Testis (tissue), 3 donors: Measurements from ENCODE around the gene ST3GAL6. TPM values are rescaled to one million over a fixed set of nuclear protein-coding genes. Genes with fewer than 3 reads are reported as not detected.

Experiments used
- DNase-seq: peaks from one replicate; pipeline ENCODE4 v3.0.0-alpha.2; 2019
- H3K27ac ChIP-seq, 2 donors: fragments of 200-600 bp; sonication (generic); one replicate each; pipeline ENCODE4 v1.5.1; 2019
- H3K27me3 ChIP-seq: fragments of 200-600 bp; sonication (generic); one replicate; pipeline ENCODE4 v1.5.1; 2019
- H3K36me3 ChIP-seq: fragments of 200-600 bp; sonication (generic); one replicate; pipeline ENCODE4 v1.5.1; 2017; ENCODE audit warnings: low read depth; ENCODE audit errors: missing control alignments
- H3K4me1 ChIP-seq: fragments of 200-600 bp; sonication (generic); one replicate; pipeline ENCODE4 v1.5.1; 2019
- H3K4me3 ChIP-seq, 2 donors: fragments of 200-600 bp; sonication (generic); one replicate each; pipeline ENCODE4 v1.5.1; 2017 to 2019
- H3K9me3 ChIP-seq: fragments of 200-600 bp; sonication (generic); one replicate; pipeline ENCODE4 v1.5.1; 2017
- CTCF ChIP-seq, 3 experiments: fragments of 450-650 bp in 2 of 3; fragments of 200-600 bp in 1 of 3; sonication (generic) in 1 of 3; IDR thresholded peaks; one replicate each; pipeline ENCODE4 v1.5.1; 2016 to 2019; ENCODE audit warnings: antibody characterized with exemption in 3 of 3, mild to moderate bottlenecking in 2 of 3, moderate library complexity in 1 of 3
- POLR2A ChIP-seq: fragments of 450-650 bp; IDR thresholded peaks from one replicate; pipeline ENCODE4 v1.6.1; 2017; ENCODE audit warnings: antibody characterized with exemption, mild to moderate bottlenecking, moderate library complexity
- WGBS, 2 donors: methylation state at CpG; one replicate each; pipeline ENCODE4 v1.1.5; 2018; 5-methylcytosine and 5-hydroxymethylcytosine counted together
- intact Hi-C: fragments of 100-400 bp; cut with DNase I; formaldehyde crosslinking; loops from one replicate; pipeline ENCODE4 v1.15.1; 2023; ENCODE audit warnings: low total_unique reads
- polyA plus RNA-seq: library from polyadenylated mRNA; stranded (reverse); fragments of 350-450 nt; fragmentation: Illumina TruSeq; extraction: RNeasy Lipid Tissue Mini Kit (QIAGEN cat#74804); gene quantifications from one replicate; pipeline ENCODE4 v1.2.3, GENCODE V29; 2014; ENCODE audit warnings: low read depth, low replicate concordance; ENCODE audit not compliant: insufficient read depth
- total RNA-seq, 2 donors: library from RNA; depleted of rRNA; stranded (reverse); fragments of >200 nt; gene quantifications; one replicate each; pipeline ENCODE4 v1.2.3, GENCODE V29; 2016

ST3GAL6 gene
- total and polyA plus RNA-seq, 3 donors from 2014 or later = 2.1 to 23.4 (median 3.7) TPM

- intact Hi-C loops = loop anchor here (5.0 to 10.0 kb wide), 3 partner anchors 182 to 880 kb away; partner anchors contain the start of gene CPOX
Observed at GRCh38 chr3:98814817-98815420, 51.8 kb downstream of the ST3GAL6 start.

GRCh38 chr3:98817547-98818041 lies 54.5 kb downstream of the ST3GAL6 start:
- DNase-seq = no peak
- Histone ChIP-seq H3K9me3 (no peaks in the 10 kb centered on the region), H3K4me3 (no peak overlapping the region), H3K4me1 (no peaks in the 10 kb centered on the region), H3K36me3 (no peaks in the 10 kb centered on the region), H3K27ac (no peak overlapping the region), H3K27me3 (no peaks in the 10 kb centered on the region)
- intact Hi-C loops = loop anchor here (5.0 to 10.0 kb wide), 3 partner anchors 180 to 877 kb away; partner anchors contain the start of gene CPOX
- no peak for TF ChIP-seq POLR2A
- peak; percentile 56 to 87 (median 83) for TF ChIP-seq CTCF (IDR thresholded peaks at IDR 0.05)
- 37 to 43% methylated on average over 3 of the region's 3 CpGs for WGBS, 2 donors

More at GRCh38 chr3:98814817-98815420, 51.8 kb downstream of the ST3GAL6 start:
- no peak overlapping the region for H3K4me3 ChIP-seq
- no peaks in the 10 kb centered on the region for H3K36me3 ChIP-seq
- no peak for DNase-seq
- TF ChIP-seq POLR2A (no peak), CTCF (IDR thresholded peaks at IDR 0.05) (no peak)
- H3K27ac ChIP-seq = no peak overlapping the region
- H3K4me1 ChIP-seq = no peaks in the 10 kb centered on the region
- H3K9me3 ChIP-seq = no peaks in the 10 kb centered on the region
- WGBS, 2 donors = 71 to 75% methylated on average over 5 of the region's 5 CpGs
- H3K27me3 ChIP-seq = no peaks in the 10 kb centered on the region

GRCh38 chr3:98821063-98821462 lies 57.9 kb downstream of the ST3GAL6 start:
- no peak overlapping the region for H3K27ac ChIP-seq
- 84 to 86% methylated on average over 3 of the region's 3 CpGs for WGBS, 2 donors
- DNase-seq = no peak
- H3K9me3 ChIP-seq = no peaks in the 10 kb centered on the region
- no peaks in the 10 kb centered on the region for H3K36me3 ChIP-seq
- TF ChIP-seq CTCF (IDR thresholded peaks at IDR 0.05) (no peak), POLR2A (no peak)
- intact Hi-C loops = no loop called here
- H3K4me1 ChIP-seq = no peaks in the 10 kb centered on the region
- no peak overlapping the region for H3K4me3 ChIP-seq
- no peaks in the 10 kb centered on the region for H3K27me3 ChIP-seq

- Histone ChIP-seq H3K9me3 (no peaks in the 10 kb centered on the region), H3K27ac (no peak overlapping the region), H3K4me1 (no peaks in the 10 kb centered on the region), H3K4me3 (no peak overlapping the region), H3K36me3 (no peaks in the 10 kb centered on the region), H3K27me3 (no peaks in the 10 kb centered on the region)
- intact Hi-C loops = no loop called here
- no peak for DNase-seq
- no peak for TF ChIP-seq CTCF (IDR thresholded peaks at IDR 0.05)
- no peak for TF ChIP-seq POLR2A
- WGBS, 2 donors = 89 to 91% methylated on average over 4 of the region's 4 CpGs
Observed at GRCh38 chr3:98823791-98824190, 60.7 kb downstream of the ST3GAL6 start.

GRCh38 chr3:98824256-98824655 lies 61.1 kb downstream of the ST3GAL6 start:
- WGBS, 2 donors = 85 to 97% methylated on average over 6 of the region's 6 CpGs
- Histone ChIP-seq H3K27me3 (no peaks in the 10 kb centered on the region), H3K36me3 (no peaks in the 10 kb centered on the region), H3K9me3 (no peaks in the 10 kb centered on the region), H3K27ac (no peak overlapping the region), H3K4me3 (no peak overlapping the region), H3K4me1 (no peaks in the 10 kb centered on the region)
- TF ChIP-seq POLR2A = no peak
- intact Hi-C loops = no loop called here
- no peak for DNase-seq
